Adrenal gland (tissue), 5 donors: ENCODE data around the gene FAM53B.

Experiments
- CTCF ChIP-seq, 6 experiments: fragments of 450-650 bp in 4 of 6; fragments of 200-600 bp in 2 of 6; sonication (generic) in 1 of 6; IDR thresholded peaks; 1 replicate in 5 of 6; 2 replicates in 1 of 6; pipeline versions ENCODE4 v1.5.1 to v1.8.0; 2016 to 2021; ENCODE audit warnings: antibody characterized with exemption in 6 of 6, mild to moderate bottlenecking in 2 of 6, moderate library complexity in 1 of 6
- POLR2A ChIP-seq, 2 donors: fragments of 450-650 bp; IDR thresholded peaks; one replicate each; pipeline ENCODE4 v1.6.1; 2017; ENCODE audit warnings: antibody characterized with exemption in 2 of 2, mild to moderate bottlenecking in 2 of 2, moderate library complexity in 1 of 2
- donor health status: DM: no; HTN: no; CAD: no.

- no peak for TF ChIP-seq POLR2A (IDR thresholded peaks at IDR 0.05)
- TF ChIP-seq CTCF (IDR thresholded peaks at IDR 0.05) = no peak
Measured at GRCh38 chr10:124675261-124675660, 68.9 kb downstream of the FAM53B start.
